Measurements from ENCODE around the gene TMEM145. TPM values are rescaled to one million over a fixed set of nuclear protein-coding genes. Genes with fewer than 3 reads are reported as not detected.
A peak's percentile ranks its signal among the peaks of the same experiment; 100 is the strongest.

The TMEM145 gene
- polyA plus RNA-seq, 1 donor from 2014 or later, result 30.9 TPM

DNA sequence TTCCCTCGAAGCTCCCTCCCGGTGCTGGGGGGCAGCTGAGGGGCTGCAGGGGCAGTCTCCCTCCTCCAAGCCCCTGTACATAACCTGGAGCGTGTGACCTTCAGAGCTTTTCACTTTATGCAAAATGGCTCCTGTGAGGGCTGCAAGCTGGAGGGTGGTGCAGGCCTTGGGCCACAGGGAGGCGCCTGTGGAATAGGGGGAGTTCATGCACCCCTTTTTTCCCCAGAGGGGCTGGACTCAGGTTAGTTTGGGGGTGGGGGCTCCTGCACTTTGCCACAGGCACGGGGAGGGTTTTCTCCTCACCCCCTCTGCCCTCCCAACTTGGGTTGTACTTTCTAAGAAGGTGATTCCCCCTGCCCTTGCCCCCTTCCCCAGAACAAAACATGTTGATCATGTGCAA, 17.8 kb upstream of the TMEM145 start:
- Histone ChIP-seq H3K4me3 (ENCODE audit: low read length) (no peak overlapping the region), H3K27me3 (ENCODE audit: insufficient read depth, low read depth, low read length) (no peaks in the 10 kb centered on the region), H3K9ac (ENCODE audit: low read length) (no peak overlapping the region), H3K79me2 (replicated peaks; ENCODE audit: insufficient read depth, low read length) (peaks cover 8% of the 10 kb centered on the region), H3K9me2 (ENCODE audit: insufficient read depth, low read length) (no peaks in the 10 kb centered on the region), H3F3A (ENCODE audit: insufficient read depth, low read length, poor library complexity, severe bottlenecking) (no peaks in the 10 kb centered on the region), H2AFZ (ENCODE audit: low read depth, low read length) (no peak overlapping the region), H4K20me1 (ENCODE audit: insufficient read depth) (peaks cover 14% of the 10 kb centered on the region), H3K27ac (ENCODE audit: low read length) (peak overlapping the region; percentile 29), H3K4me2 (ENCODE audit: low read length) (no peak overlapping the region), H3K36me3 (ENCODE audit: insufficient read depth, low read length) (peaks cover 6% of the 10 kb centered on the region), H3K9me3 (ENCODE audit: low read length) (no peaks in the 10 kb centered on the region)
- no peak for TF ChIP-seq EP300 (conservative IDR thresholded peaks at IDR 0.05; ENCODE audit: poor library complexity, severe bottlenecking)
- TF ChIP-seq, protein P1, sequence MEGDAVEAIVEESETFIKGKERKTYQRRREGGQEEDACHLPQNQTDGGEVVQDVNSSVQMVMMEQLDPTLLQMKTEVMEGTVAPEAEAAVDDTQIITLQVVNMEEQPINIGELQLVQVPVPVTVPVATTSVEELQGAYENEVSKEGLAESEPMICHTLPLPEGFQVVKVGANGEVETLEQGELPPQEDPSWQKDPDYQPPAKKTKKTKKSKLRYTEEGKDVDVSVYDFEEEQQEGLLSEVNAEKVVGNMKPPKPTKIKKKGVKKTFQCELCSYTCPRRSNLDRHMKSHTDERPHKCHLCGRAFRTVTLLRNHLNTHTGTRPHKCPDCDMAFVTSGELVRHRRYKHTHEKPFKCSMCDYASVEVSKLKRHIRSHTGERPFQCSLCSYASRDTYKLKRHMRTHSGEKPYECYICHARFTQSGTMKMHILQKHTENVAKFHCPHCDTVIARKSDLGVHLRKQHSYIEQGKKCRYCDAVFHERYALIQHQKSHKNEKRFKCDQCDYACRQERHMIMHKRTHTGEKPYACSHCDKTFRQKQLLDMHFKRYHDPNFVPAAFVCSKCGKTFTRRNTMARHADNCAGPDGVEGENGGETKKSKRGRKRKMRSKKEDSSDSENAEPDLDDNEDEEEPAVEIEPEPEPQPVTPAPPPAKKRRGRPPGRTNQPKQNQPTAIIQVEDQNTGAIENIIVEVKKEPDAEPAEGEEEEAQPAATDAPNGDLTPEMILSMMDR (IDR thresholded peaks at IDR 0.05; ENCODE audit: poor library complexity, severe bottlenecking), result no peak
- TF ChIP-seq RAD21 (conservative IDR thresholded peaks at IDR 0.05), result no peak
- no peak for TF ChIP-seq SMC3 (conservative IDR thresholded peaks at IDR 0.05; ENCODE audit: poor library complexity)
- no peak for TF ChIP-seq TAF1 (IDR thresholded peaks at IDR 0.05; ENCODE audit: low read depth)

GRCh38 chr19:42295831-42296525, 17.1 kb upstream of the TMEM145 start:
- peaks cover 6% of the 10 kb centered on the region for H3K36me3 ChIP-seq (ENCODE audit: insufficient read depth, low read length)
- no peak overlapping the region for H3K4me2 ChIP-seq (ENCODE audit: low read length)
- no peak overlapping the region for H3K9ac ChIP-seq (ENCODE audit: low read length)
- TF ChIP-seq, protein P1 (IDR thresholded peaks at IDR 0.05; ENCODE audit: poor library complexity, severe bottlenecking), result peak; percentile 86
- TF ChIP-seq EP300 (conservative IDR thresholded peaks at IDR 0.05; ENCODE audit: poor library complexity, severe bottlenecking) (no peak), POLR2AphosphoS5 (IDR thresholded peaks at IDR 0.05) (peak; percentile 27), RAD21 (conservative IDR thresholded peaks at IDR 0.05) (peak; percentile 63), SMC3 (conservative IDR thresholded peaks at IDR 0.05; ENCODE audit: poor library complexity) (peak; percentile 69), EZH2 (IDR thresholded peaks at IDR 0.05; ENCODE audit: borderline replicate concordance, insufficient read depth, low read length, poor library complexity, severe bottlenecking) (no peak)
- H2AFZ ChIP-seq (ENCODE audit: low read depth, low read length), result no peak overlapping the region
- no peaks in the 10 kb centered on the region for H3K9me3 ChIP-seq (ENCODE audit: low read length)
- no peaks in the 10 kb centered on the region for H3F3A ChIP-seq (ENCODE audit: insufficient read depth, low read length, poor library complexity, severe bottlenecking)
- no peaks in the 10 kb centered on the region for H3K27me3 ChIP-seq (ENCODE audit: insufficient read depth, low read depth, low read length)
- peaks cover 14% of the 10 kb centered on the region for H3K79me2 ChIP-seq (replicated peaks; ENCODE audit: insufficient read depth, low read length)
- peak overlapping the region; percentile 29 for H3K27ac ChIP-seq (ENCODE audit: low read length)
- H4K20me1 ChIP-seq (ENCODE audit: insufficient read depth), result peaks cover 14% of the 10 kb centered on the region
- H3K9me2 ChIP-seq (ENCODE audit: insufficient read depth, low read length), result no peaks in the 10 kb centered on the region
- H3K4me3 ChIP-seq (ENCODE audit: low read length), result no peak overlapping the region

DNA sequence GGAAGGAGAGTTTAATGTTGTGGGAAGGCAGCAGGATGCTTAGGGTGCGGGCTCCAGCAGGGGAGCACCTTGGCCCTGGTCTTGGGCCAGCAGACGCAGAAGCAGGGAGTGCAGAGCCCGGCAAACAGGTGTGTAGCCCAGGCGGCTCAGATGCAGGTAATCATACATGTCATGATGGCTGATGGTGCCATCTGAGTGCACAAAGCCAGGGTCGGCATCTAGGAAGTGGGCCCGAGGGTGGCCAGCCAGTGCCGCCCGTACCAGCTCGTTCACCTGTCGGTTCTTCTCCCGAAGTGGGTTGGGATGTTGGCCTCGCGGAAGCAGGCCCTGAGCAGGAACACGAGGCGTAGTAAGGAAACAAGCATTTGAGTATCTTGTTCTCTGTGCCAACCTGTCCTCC, 16.1 kb upstream of the TMEM145 start:
- Histone ChIP-seq H3K9me3 (ENCODE audit: low read length) (no peaks in the 10 kb centered on the region), H3K4me2 (ENCODE audit: low read length) (no peak overlapping the region), H3K4me3 (ENCODE audit: low read length) (no peak overlapping the region), H3K9me2 (ENCODE audit: insufficient read depth, low read length) (no peaks in the 10 kb centered on the region), H3K27ac (ENCODE audit: low read length) (no peak overlapping the region), H2AFZ (ENCODE audit: low read depth, low read length) (no peak overlapping the region), H3K79me2 (replicated peaks; ENCODE audit: insufficient read depth, low read length) (peaks cover 25% of the 10 kb centered on the region), H3F3A (ENCODE audit: insufficient read depth, low read length, poor library complexity, severe bottlenecking) (no peaks in the 10 kb centered on the region), H4K20me1 (ENCODE audit: insufficient read depth) (peaks cover 14% of the 10 kb centered on the region), H3K27me3 (ENCODE audit: insufficient read depth, low read depth, low read length) (no peaks in the 10 kb centered on the region), H3K9ac (ENCODE audit: low read length) (no peak overlapping the region), H3K36me3 (ENCODE audit: insufficient read depth, low read length) (no peaks in the 10 kb centered on the region)
- TF ChIP-seq RAD21 (conservative IDR thresholded peaks at IDR 0.05), result no peak
- TF ChIP-seq EZH2 (IDR thresholded peaks at IDR 0.05; ENCODE audit: borderline replicate concordance, insufficient read depth, low read length, poor library complexity, severe bottlenecking), result no peak
- TF ChIP-seq REST (IDR thresholded peaks at IDR 0.05; ENCODE audit: borderline replicate concordance), result no peak
- no peak for TF ChIP-seq POLR2AphosphoS5 (IDR thresholded peaks at IDR 0.05)
